GM18526 (cell line): Measurements from ENCODE around the gene CRKL.

Experiments
- POLR2A ChIP-seq: IDR thresholded peaks from 3 replicates; pipeline ENCODE4 v1.6.1; 2011; ENCODE audit not compliant: insufficient read length; ENCODE audit errors: extremely low read depth

CRKL gene

DNA sequence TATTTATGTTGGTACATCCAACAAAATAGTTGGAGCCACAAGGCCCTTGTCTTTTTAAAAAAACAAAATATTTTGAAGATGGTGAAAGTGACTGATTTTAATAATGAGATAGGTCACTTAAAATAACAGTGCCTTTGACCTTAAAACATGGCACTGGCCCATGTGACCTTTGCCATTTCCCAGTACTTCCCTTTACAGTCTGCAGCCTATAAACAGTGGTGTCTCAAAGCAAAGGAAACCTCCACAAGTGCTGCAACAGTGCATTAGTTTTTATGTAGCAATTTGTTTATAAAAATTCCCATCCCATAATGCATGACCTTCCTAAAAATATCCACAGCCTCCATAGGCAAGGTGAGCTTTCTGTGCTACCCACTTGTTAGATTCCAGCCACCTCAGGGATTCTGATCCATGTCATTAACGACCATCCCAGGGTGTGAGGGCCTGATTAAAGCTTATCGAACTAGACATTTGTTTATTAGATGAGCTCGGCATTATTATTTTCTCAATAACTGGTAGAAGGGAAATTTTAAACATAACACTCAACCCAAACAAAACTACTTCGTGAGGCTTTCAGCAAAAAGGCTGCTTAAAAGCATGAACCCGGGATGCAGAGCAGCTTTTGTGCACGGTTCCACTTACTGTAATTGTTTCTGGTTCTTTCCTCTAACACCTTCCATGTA, 28.0 kb upstream of the CRKL start:
- TF ChIP-seq POLR2A: no peak

DNA sequence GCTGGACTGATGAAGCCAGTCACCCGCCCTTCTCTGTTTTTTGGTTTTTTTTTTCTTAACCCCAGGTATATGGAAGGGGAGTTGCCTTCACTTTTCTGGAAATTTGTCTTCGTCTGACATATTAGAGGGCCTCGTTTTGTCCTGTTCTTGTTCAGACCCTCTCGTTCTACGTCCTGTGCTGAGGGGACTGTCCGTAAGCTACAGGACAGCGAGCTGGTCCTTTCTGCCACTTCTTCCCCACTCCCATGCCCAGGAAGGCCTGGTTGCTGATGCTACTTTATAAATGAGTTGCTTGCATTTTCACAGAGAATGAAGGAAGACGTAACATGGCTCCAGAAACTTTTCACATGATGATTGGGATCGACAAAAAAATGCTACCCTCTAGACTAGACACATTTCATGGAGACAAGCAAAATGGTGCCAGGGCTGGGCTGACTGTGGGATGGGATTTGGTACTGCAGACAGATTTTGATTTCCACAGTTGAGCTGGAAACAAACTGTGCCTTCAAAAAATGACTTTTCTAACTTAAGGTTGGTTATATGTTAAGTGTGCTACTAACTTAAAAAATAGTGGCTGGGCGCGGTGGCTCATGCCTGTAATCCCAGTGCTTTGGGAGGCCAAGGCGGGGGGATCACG, 27.2 kb upstream of the CRKL start:
- TF ChIP-seq POLR2A: no peak

- no peak for TF ChIP-seq POLR2A
Observed at GRCh38 chr22:20890975-20891374, 26.2 kb upstream of the CRKL start.

DNA sequence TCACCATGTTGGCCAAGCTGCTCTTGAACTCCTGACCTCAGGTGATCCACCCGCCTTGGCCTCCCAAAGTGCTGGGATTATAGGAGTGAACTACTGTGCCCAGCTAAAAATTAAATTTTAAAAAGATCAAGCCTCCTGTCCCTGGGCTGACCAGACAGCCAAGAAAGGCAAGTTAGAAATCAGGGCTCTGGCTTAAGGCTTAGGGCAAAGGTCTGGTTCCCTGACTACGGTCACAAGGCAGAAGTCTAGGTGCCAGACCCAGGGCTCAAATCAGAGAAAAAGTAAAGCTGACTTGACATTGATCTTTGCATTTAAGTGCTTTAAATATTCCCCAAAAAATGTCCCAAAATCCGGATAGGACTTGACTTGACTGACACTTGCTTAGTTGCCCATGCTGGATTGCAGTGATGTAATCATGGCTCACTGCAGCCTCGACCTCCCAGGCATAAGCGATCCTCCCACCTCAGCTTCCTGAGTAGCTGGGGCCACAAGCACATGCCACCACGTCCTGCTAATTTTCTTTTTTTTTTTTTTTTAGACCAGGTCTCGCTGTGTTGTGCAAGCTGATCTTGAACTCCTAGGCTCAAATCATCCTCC, 17.3 kb upstream of the CRKL start:
- TF ChIP-seq POLR2A: no peak

DNA sequence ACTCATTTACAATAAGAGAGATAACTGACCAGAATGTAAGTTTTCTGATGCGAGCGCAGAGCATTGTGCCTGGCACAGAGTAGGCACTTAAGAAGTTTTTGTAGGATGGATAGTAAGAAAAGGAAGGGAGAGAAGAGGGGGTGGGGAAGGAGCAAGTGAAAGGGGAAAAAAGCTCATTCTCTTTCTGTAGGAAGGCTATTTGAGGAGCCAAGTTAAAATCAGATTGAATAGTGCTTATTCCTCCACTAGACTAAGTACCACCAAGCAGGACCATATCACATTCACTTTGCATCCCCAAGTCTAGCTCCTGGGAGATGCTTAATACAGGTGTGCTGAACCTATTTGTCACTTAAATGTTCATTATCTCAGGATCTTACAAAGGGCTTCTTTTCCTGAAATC, 14.1 kb upstream of the CRKL start:
- no peak for TF ChIP-seq POLR2A

DNA sequence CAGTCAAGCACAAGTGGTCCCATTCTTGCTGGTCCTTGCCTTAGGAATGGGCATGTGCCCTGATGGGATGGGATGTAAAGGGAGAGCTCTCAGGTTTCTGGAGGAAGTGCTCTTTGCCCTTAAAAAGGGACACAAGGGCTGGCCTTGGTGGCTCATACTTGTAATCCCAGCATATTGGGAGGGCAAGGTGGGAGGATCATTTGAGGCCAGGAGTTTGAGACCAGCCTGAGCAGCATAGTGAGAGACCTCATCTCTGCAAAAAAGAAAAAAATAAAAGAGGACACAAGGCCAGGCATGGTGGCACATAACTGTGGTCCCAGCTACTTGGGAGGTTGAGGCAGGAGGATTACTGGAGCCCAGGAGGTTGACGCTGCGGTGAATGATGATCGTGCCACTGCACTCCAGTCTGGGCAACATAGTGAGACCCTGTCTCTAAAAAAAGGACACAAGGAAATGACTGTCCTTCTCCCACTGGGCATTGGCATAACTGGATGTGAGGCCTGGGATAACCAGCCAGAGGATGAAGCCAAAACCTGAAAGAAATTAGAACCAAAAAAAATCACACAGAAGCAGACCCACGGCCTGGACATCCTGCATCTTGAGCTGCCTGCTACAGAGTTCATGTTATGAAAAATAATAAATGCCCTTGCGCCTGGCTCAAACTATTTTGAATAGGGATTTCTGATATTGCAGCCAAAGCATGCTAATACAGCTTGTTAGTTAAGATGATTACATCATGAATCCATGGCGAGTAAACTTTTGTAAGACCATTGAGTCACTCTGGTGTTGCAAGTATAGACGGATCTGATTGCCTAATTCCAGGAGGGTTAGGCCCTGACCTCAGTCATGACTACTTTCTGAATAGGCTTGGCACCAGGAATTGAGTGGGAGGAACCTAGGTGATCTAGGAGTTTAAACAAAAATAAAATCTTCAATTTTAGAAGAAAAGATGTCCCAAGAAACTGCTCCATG, 12.9 kb upstream of the CRKL start:
- TF ChIP-seq POLR2A: no peak

DNA sequence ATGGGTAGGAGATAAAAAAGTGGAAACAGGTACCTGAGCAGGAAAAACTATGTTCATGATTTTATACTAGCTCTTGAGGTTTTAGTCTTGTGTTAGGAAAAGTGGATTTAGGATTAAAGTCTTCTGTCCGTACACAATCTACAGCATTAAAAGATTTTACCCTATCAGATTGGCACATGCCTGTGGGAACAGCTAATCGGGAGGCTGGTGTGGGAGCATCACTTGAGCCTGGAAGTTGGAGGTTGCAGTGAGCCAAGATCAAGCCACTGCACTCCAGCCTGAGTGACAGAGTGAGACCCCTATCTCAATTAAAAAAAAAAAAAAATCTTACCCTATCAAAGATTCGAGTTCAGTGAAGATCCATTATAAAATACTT, 12.2 kb upstream of the CRKL start:
- no peak for TF ChIP-seq POLR2A

DNA sequence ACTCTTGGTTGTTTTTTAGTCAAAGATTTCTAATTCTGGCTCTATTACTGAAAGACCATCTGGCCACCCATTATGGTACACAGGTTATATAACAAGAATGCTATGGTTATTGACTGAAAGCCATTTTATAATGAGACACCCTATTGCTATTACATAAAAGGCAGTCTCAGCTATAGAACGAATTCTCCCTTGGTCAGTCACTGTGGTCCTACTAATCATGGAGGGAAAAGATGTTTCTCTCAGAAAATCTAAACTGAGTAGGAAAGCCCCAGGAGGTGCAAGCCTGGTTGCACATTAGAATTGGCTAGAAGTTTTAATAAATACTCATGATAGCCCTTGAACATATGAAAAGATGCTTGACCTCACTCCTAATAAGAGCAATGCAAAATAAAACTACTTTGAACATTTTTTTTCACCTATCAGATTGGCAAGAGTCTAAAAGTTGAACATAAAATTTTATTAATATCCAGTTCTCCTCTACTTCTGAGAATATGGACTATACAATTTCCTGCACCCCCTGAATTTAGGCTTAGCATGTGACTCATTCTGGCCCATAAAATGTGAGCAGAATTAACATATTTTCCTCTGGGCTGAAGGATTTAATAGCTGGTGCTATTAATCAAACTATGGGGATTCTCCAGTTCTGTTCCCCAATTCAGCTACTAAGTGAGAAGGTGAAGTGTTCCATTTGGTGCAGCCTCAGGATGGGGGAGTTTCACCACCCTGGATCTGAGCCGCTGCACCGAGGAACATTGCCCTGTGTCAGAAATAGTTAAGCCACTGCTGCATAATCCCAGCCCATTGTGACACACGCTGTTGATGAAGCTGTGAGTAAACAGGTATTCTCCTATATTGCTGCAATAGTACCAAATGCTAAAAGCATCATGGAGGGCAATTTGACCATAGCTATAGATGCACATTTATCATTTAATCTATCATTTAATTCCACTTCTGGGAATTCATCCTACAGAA, 11.5 kb upstream of the CRKL start:
- TF ChIP-seq POLR2A: no peak

DNA sequence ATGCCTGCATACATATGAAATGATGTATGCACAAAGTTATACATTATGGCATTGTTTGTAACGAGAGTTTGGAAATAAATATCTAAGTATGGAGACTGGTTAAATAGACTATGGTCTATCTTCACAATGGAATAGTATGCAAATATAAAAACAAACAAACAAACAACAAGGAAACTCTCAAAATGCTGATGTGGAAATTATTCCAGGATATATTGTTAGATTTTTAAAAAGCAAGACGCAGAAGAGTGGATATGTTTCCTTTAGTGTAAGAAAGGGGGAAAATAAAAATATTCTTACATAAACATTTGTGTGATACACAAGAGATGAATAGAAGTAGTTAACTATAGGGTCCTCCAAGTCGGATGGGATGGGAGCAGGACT, 10.8 kb upstream of the CRKL start:
- TF ChIP-seq POLR2A: no peak

- no peak for TF ChIP-seq POLR2A
Observed at GRCh38 chr22:20909543-20910303, 7.5 kb upstream of the CRKL start.

DNA sequence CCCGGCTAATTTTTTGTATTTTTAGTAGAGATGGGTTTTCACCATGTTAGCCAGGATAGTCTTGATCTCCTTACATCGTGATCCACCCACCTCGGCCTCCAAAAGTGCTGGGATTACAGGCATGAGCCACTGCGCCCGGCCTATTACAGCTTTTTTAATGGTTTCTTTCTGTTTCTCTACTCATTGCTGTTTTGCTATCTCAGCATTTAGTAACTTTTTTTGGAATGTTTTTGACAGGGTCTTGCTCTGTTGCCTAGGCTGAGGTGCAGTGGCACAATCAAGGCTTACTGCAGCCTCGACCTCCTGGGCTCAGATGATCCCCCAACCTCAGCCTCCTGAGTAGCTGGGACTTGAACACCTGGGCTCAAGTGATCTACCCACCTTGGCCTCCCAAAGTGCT, 4.7 kb upstream of the CRKL start:
- TF ChIP-seq POLR2A: no peak

DNA sequence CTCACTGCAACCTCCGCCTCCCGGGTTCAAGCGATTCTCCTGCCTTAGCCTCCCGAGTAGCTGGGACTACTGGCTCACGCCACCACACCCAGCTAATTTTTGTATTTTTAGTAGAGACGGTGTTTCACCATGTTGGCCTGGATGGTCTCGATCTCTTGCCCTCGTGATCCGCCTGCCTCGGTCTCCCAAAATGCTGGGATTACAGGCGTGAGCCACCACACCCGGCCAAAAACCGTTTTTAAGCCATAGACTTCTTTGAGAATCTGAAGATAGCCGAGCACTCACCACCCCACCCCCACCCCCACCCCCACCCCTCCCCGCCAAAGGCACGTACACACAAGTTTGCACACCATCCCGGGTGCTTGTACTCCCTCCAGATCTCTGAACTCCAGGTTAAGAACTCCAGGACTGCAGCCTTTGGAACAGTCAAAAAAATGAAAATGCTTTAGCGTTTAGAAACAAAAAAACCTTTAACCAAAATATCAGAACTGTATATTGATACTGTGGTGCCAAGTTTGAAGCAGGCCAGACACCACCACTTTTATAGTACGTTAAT, 1.5 kb downstream of the CRKL start:
- TF ChIP-seq POLR2A: no peak

DNA sequence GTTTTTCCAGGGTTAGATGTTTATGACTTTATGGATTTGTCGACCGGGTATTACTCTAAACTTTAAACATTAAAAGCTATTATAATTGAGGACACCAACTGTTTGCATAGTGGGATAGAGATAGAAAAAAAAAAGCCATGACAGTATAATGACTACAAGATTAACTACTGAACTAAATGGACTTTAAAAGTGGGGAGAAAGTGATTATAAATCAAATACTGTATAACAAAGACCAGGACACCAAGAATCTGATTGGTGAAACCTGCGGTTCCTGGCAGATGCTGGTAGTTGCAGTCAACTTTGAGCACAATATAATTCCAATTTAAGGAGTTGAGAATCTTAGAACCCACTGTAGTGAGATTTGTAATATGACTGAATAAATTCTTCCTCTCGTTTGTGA, 2.5 kb downstream of the CRKL start:
- no peak for TF ChIP-seq POLR2A

DNA sequence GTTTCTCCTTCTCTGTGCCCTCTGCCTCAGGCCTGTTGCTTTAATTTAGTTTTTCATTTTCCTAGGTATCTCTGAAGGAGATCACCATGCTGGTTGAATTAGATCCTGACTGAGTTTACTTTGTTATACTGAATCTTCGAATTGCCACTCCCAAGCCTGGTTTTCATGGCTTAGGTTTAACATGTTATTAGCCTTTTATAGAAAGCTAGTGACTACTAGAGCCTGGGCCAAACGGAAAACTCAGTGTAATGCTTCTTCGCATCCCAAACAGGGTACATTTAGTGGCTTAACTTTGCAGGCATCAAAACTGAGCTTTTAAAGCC, 3.6 kb downstream of the CRKL start:
- no peak for TF ChIP-seq POLR2A
